HepG2 (cell line): ENCODE measurements around the gene EML2. TPM values are rescaled to one million over a fixed set of nuclear protein-coding genes. Genes with fewer than 3 reads are reported as not detected.

Source experiments
- BRF2 ChIP-seq: sonication (generic); formaldehyde crosslinking; IDR thresholded peaks from 2 replicates; pipeline ENCODE4 v1.8.1; 2022; ENCODE audit warnings: mild to moderate bottlenecking, missing genetic modification reagents
- CBX1 ChIP-seq: IDR thresholded peaks from one replicate; pipeline ENCODE4 v1.6.1; 2016; ENCODE audit warnings: antibody characterized with exemption, low read depth
- DNMT1 ChIP-seq: sonication (generic); formaldehyde crosslinking; IDR thresholded peaks from 2 replicates; pipeline ENCODE4 v1.5.1; 2020; ENCODE audit warnings: mild to moderate bottlenecking, missing genetic modification reagents
- DNMT3B ChIP-seq: conservative IDR thresholded peaks from 2 replicates; pipeline ENCODE4 v1.6.1; 2016; ENCODE audit warnings: missing biosample characterization, control low read depth
- ESRRA ChIP-seq: sonication (generic); formaldehyde crosslinking; IDR thresholded peaks from 2 replicates; pipeline ENCODE4 v1.5.1; 2020; ENCODE audit warnings: mild to moderate bottlenecking, low read depth, missing genetic modification reagents
- ETV5 ChIP-seq: IDR thresholded peaks from 2 replicates; pipeline ENCODE4 v1.6.1; 2018; ENCODE audit warnings: missing biosample characterization, missing genetic modification reagents, inconsistent platforms, borderline replicate concordance
- FOXO1 ChIP-seq: sonication (generic); formaldehyde crosslinking; IDR thresholded peaks from 2 replicates; pipeline ENCODE4 v1.4.0; 2020; ENCODE audit warnings: missing genetic modification reagents
- KAT2B ChIP-seq: fragments of 150-350 bp; IDR thresholded peaks from 2 replicates; pipeline ENCODE4 v1.6.1; 2014; ENCODE audit warnings: low read depth, low read length, borderline replicate concordance
- NFIB ChIP-seq: sonication (generic); formaldehyde crosslinking; IDR thresholded peaks from 2 replicates; pipeline ENCODE4 v1.9.0; 2021; ENCODE audit warnings: missing genetic modification reagents, mild to moderate bottlenecking, borderline replicate concordance
- PHF20 ChIP-seq: sonication (generic); formaldehyde crosslinking; IDR thresholded peaks from 2 replicates; pipeline ENCODE4 v1.5.0; 2020; ENCODE audit warnings: mild to moderate bottlenecking, missing genetic modification reagents
- PPARG ChIP-seq: conservative IDR thresholded peaks from 2 replicates; pipeline ENCODE4 v1.6.1; 2016; ENCODE audit warnings: missing biosample characterization, missing genetic modification reagents
- PTBP1 ChIP-seq: fragments of 200-400 bp; formaldehyde crosslinking; IDR thresholded peaks from 2 replicates; pipeline ENCODE4 v1.6.1; 2018; ENCODE audit warnings: low read length, low read depth; ENCODE audit not compliant: poor library complexity, severe bottlenecking
- SMAD1 ChIP-seq: sonication (generic); formaldehyde crosslinking; IDR thresholded peaks from 2 replicates; pipeline ENCODE4 v1.4.0; 2020; ENCODE audit warnings: missing genetic modification reagents, low read depth, mild to moderate bottlenecking, borderline replicate concordance
- TEAD3 ChIP-seq: optimal IDR thresholded peaks from 2 replicates; pipeline ENCODE3; 2016; ENCODE audit warnings: borderline replicate concordance
- THAP11 ChIP-seq: IDR thresholded peaks from 2 replicates; pipeline ENCODE4 v1.6.1; 2016; ENCODE audit warnings: missing biosample characterization, missing genetic modification reagents
- ZBTB40 ChIP-seq, 2 experiments: fragments of 450-650 bp in 1 of 2; sonication (generic) in 1 of 2; formaldehyde crosslinking in 1 of 2; IDR thresholded peaks; 2 replicates each; pipeline versions ENCODE4 v1.6.1 to v1.8.0; 2016 to 2022; ENCODE audit warnings: antibody characterized with exemption in 1 of 2, mild to moderate bottlenecking in 1 of 2, missing genetic modification reagents in 1 of 2
- ZC3H4 ChIP-seq: sonication (generic); formaldehyde crosslinking; IDR thresholded peaks from 2 replicates; pipeline ENCODE4 v1.4.0; 2020; ENCODE audit warnings: missing genetic modification reagents, borderline replicate concordance
- ZNF264 ChIP-seq: sonication (generic); formaldehyde crosslinking; IDR thresholded peaks from 2 replicates; pipeline ENCODE4 v1.4.0; 2020; ENCODE audit warnings: missing genetic modification reagents
- ZNF44 ChIP-seq: sonication (generic); formaldehyde crosslinking; IDR thresholded peaks from 2 replicates; pipeline ENCODE4 v1.5.1; 2020; ENCODE audit warnings: mild to moderate bottlenecking, missing genetic modification reagents
- polyA plus RNA-seq, 8 experiments: library from polyadenylated mRNA; depleted of rRNA in 3 of 8; stranded (reverse) in 7 of 8; unstranded in 1 of 8; fragments of >200 nt; fragmentation: Illumina TruSeq in 4 of 8; extraction: Trizol in 4 of 8; gene quantifications; 2 replicates each; pipeline versions ENCODE4 v1.2.1 to v1.2.3, GENCODE V29; 2011 to 2016; ENCODE audit warnings: low read depth in 4 of 8, missing spikeins in 1 of 8, mixed read lengths in 1 of 8; ENCODE audit not compliant: insufficient read depth in 1 of 8
- total RNA-seq, 5 experiments: library from RNA; depleted of rRNA; stranded (reverse); fragments of >200 nt; fragmentation: Illumina TruSeq; extraction: Trizol; gene quantifications; 2 replicates each; pipeline ENCODE4 v1.2.3, GENCODE V29; 2016; ENCODE audit warnings: low read depth in 1 of 5

EML2 gene
- total and polyA plus RNA-seq, 2 of the 13 experiments (the other 11 are each of a cell fraction or from before 2014, with no cell fraction given): 7.3 to 12.9 TPM

- TF ChIP-seq CBX1: peak; percentile 53
- peak; percentile 88; the same call in 1 of the 2 replicates for TF ChIP-seq ZNF44 (CRISPR knock-in tag)
- no peak for TF ChIP-seq KAT2B
- peak; percentile 83 for TF ChIP-seq FOXO1 (CRISPR knock-in tag)
- TF ChIP-seq PHF20 (CRISPR knock-in tag): 0 out of 2 replicates have a peak, but pooled peaks have one; percentile 44
- no peak for TF ChIP-seq ZNF264 (CRISPR knock-in tag)
- TF ChIP-seq NFIB (CRISPR knock-in tag): no peak
- TF ChIP-seq ZBTB40 (IDR thresholded peaks at IDR 0.05): no peak
- TF ChIP-seq ZBTB40 (CRISPR knock-in tag; IDR thresholded peaks at IDR 0.05): peak; percentile 68; the same call in 1 of the 2 replicates
- peak; percentile 26 for TF ChIP-seq PTBP1
- no peak for TF ChIP-seq BRF2 (CRISPR knock-in tag)
- TF ChIP-seq ZC3H4 (CRISPR knock-in tag): no peak
- TF ChIP-seq DNMT3B: peak; percentile 76; the same call in 1 of the 2 replicates
- peak; percentile 81 for TF ChIP-seq THAP11 (CRISPR knock-in tag)
- peak; percentile 62 for TF ChIP-seq ETV5 (CRISPR knock-in tag)
- peak; percentile 69; the same call in 1 of the 2 replicates for TF ChIP-seq SMAD1
- TF ChIP-seq DNMT1 (CRISPR knock-in tag): 0 out of 2 replicates have a peak, but pooled peaks have one; percentile 54
- TF ChIP-seq TEAD3 (CRISPR knock-in tag): peak; percentile 93
- TF ChIP-seq PPARG (CRISPR knock-in tag): no peak; the same call in 1 of the 2 replicates
- TF ChIP-seq ESRRA (CRISPR knock-in tag): 0 out of 2 replicates have a peak, but pooled peaks have one; percentile 51
These were observed 48.1 kb downstream of the EML2 start (continued) for GRCh38 chr19:45591004-45591637.
